GM23338 (cell line): ENCODE results near the gene SELENBP1. TPM values are rescaled to one million over a fixed set of nuclear protein-coding genes. Genes with fewer than 3 reads are reported as not detected.

Source experiments
- ATAC-seq: fragments of 200-7000 bp; cut with Tn5 transposase; 3 replicates; pipeline ENCODE4 v1.9.1; 2020
- DNase-seq: peaks from one replicate; pipeline ENCODE4 v3.0.0-alpha.2; 2015; ENCODE audit warnings: low spot score
- H2AFZ ChIP-seq: fragments of 200-600 bp; sonication (generic); 2 replicates; pipeline ENCODE4 v1.8.0; 2016; ENCODE audit warnings: antibody characterized with exemption, mild to moderate bottlenecking, moderate library complexity
- H3F3A ChIP-seq: fragments of 200-600 bp; sonication (generic); replicated peaks from 2 replicates; pipeline ENCODE4 v1.8.0; 2017; ENCODE audit warnings: antibody characterized with exemption, mixed run types, low read depth
- H3K27ac ChIP-seq: fragments of 200-600 bp; sonication (generic); 2 replicates; pipeline ENCODE4 v1.6.1; 2016; ENCODE audit warnings: low read depth
- H3K27me3 ChIP-seq: fragments of 200-600 bp; sonication (generic); 2 replicates; pipeline ENCODE4 v1.8.0; 2016; ENCODE audit warnings: mild to moderate bottlenecking, mixed run types, moderate library complexity; ENCODE audit not compliant: insufficient read depth
- H3K36me3 ChIP-seq: fragments of 200-600 bp; sonication (generic); 2 replicates; pipeline ENCODE4 v1.8.0; 2016; ENCODE audit warnings: mild to moderate bottlenecking; ENCODE audit not compliant: insufficient read depth
- H3K4me1 ChIP-seq: fragments of 200-600 bp; sonication (generic); 2 replicates; pipeline ENCODE4 v1.8.0; 2016; ENCODE audit warnings: mild to moderate bottlenecking, moderate library complexity; ENCODE audit not compliant: insufficient read depth
- H3K4me2 ChIP-seq: fragments of 200-600 bp; sonication (generic); 2 replicates; pipeline ENCODE4 v1.7.1; 2017; ENCODE audit warnings: mixed run types
- H3K4me3 ChIP-seq: fragments of 200-600 bp; sonication (generic); 2 replicates; pipeline ENCODE4 v1.6.1; 2016; ENCODE audit warnings: mixed run types
- H3K79me2 ChIP-seq: fragments of 200-600 bp; sonication (generic); replicated peaks from 2 replicates; pipeline ENCODE4 v1.8.0; 2017; ENCODE audit warnings: mild to moderate bottlenecking; ENCODE audit not compliant: insufficient read depth
- H3K9me2 ChIP-seq: fragments of 200-600 bp; sonication (generic); 2 replicates; pipeline ENCODE4 v1.8.0; 2017; ENCODE audit not compliant: insufficient read depth
- H4K20me1 ChIP-seq: fragments of 200-600 bp; sonication (generic); replicated peaks from 2 replicates; pipeline ENCODE4 v1.8.0; 2017; ENCODE audit warnings: mild to moderate bottlenecking; ENCODE audit not compliant: insufficient read depth
- H3K27ac Mint-ChIP-seq: 2 replicates; pipeline ENCODE4 v1.8.0; 2020; ENCODE audit warnings: inconsistent platforms, mild to moderate bottlenecking, moderate library complexity, mixed read lengths
- H3K27me3 Mint-ChIP-seq: 3 replicates; pipeline ENCODE4 v1.8.0; 2022; ENCODE audit warnings: low read depth, mild to moderate bottlenecking, moderate library complexity, mixed read lengths, inconsistent platforms; ENCODE audit not compliant: insufficient read depth, poor library complexity
- H3K36me3 Mint-ChIP-seq: 3 replicates; pipeline ENCODE4 v1.8.0; 2021; ENCODE audit warnings: low read depth, mild to moderate bottlenecking, inconsistent platforms, moderate library complexity, mixed read lengths
- H3K4me1 Mint-ChIP-seq: 3 replicates; pipeline ENCODE4 v1.8.0; 2020; ENCODE audit warnings: mild to moderate bottlenecking, inconsistent platforms, mixed read lengths
- H3K4me3 Mint-ChIP-seq: 3 replicates; pipeline ENCODE4 v1.8.0; 2021; ENCODE audit warnings: moderate library complexity, mild to moderate bottlenecking, inconsistent platforms, mixed read lengths
- H3K9me3 Mint-ChIP-seq: 3 replicates; pipeline ENCODE4 v1.8.0; 2020; ENCODE audit warnings: moderate library complexity, mild to moderate bottlenecking, inconsistent platforms, mixed read lengths
- CREB1 ChIP-seq: fragments of 250-450 bp; sonication (Bioruptor Pico); IDR thresholded peaks from 2 replicates; pipeline ENCODE4 v1.5.0; 2020; ENCODE audit warnings: low read depth, mild to moderate bottlenecking, moderate library complexity
- ETS1 ChIP-seq: IDR thresholded peaks from 2 replicates; pipeline ENCODE4 v1.6.1; 2016; ENCODE audit warnings: antibody characterized with exemption
- EZH2 ChIP-seq: fragments of 200-600 bp; sonication (generic); IDR thresholded peaks from one replicate; pipeline ENCODE4 v1.8.0; 2017; ENCODE audit warnings: antibody characterized with exemption, mild to moderate bottlenecking, low read depth; ENCODE audit not compliant: unreplicated experiment
- EZH2phosphoT487 ChIP-seq: fragments of 200-600 bp; sonication (generic); IDR thresholded peaks from one replicate; pipeline ENCODE4 v1.8.1; 2018; ENCODE audit warnings: antibody characterized with exemption; ENCODE audit not compliant: unreplicated experiment
- NANOG ChIP-seq: IDR thresholded peaks from 2 replicates; pipeline ENCODE4 v1.6.1; 2016; ENCODE audit warnings: antibody characterized with exemption, borderline replicate concordance
- POLR2AphosphoS5 ChIP-seq: IDR thresholded peaks from 2 replicates; pipeline ENCODE4 v1.6.1; 2016; ENCODE audit warnings: antibody characterized with exemption, low read depth
- STAT1 ChIP-seq: IDR thresholded peaks from one replicate; pipeline ENCODE4 v1.6.1; 2016; ENCODE audit warnings: antibody characterized with exemption; ENCODE audit not compliant: unreplicated experiment
- ZNF331 ChIP-seq: fragments of 250-450 bp; sonication (Bioruptor Pico); IDR thresholded peaks from 2 replicates; pipeline ENCODE4 v1.5.0; 2020; ENCODE audit warnings: low read depth, mild to moderate bottlenecking, moderate library complexity
- polyA plus RNA-seq: library from polyadenylated mRNA; unstranded; fragments of >200 nt; fragmentation: Nextera tagmentation; extraction: Ambion mirVana; gene quantifications from 2 replicates; pipeline ENCODE4 v1.2.1, GENCODE V29; 2016
- total RNA-seq: library from RNA; depleted of rRNA; stranded (reverse); fragments of >200 nt; shearing (Covaris generic); gene quantifications from 2 replicates; pipeline ENCODE4 v1.2.3, GENCODE V29; 2014
- TF ChIP-seq, protein P1 (sequence below): IDR thresholded peaks from one replicate; pipeline ENCODE4 v1.6.1; 2018; ENCODE audit warnings: antibody characterized with exemption; ENCODE audit not compliant: unreplicated experiment
- TF ChIP-seq, protein P2 (sequence below), 2 experiments: fragments of 200-600 bp in 1 of 2; sonication (generic) in 1 of 2; conservative IDR thresholded peaks; 2 replicates each; pipeline versions ENCODE4 v1.5.1 to v1.6.1; 2016 to 2017; ENCODE audit warnings: antibody characterized with exemption in 2 of 2, low read depth in 2 of 2, mild to moderate bottlenecking in 2 of 2, moderate library complexity in 1 of 2

Gene SELENBP1
- total and polyA plus RNA-seq, 2 experiments from 2014 or later = 10.7 to 13.4 TPM

DNA sequence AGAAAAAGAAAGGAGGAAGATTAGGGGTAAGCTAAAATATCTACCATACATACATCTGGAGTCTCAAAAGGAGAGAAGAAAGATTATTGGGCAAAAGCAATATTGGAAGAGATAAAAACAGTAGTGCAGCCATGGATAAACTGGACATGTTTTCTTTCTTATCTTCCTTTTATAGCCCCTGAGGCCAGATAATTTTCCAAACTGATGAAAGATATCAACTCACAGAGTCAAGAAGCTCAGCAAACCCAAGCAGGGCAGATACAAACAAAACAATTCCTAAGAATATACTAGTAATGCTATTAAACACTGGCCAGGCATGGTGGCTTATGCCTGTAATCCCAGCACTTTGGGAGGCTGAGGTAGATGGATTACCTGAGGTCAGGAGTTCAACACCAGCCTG is 21.1 kb upstream of the SELENBP1 start:
- Histone ChIP-seq H3K4me3 (no peak overlapping the region), H3F3A (no peaks in the 10 kb centered on the region; the same call in 1 of the 2 replicates), H3K4me2 (no peak overlapping the region), H3K79me2 (no peaks in the 10 kb centered on the region), H3K27me3 (no peaks in the 10 kb centered on the region), H3K36me3 (no peaks in the 10 kb centered on the region), H3K27ac (no peak overlapping the region), H3K4me1 (no peaks in the 10 kb centered on the region), H3K9me2 (no peaks in the 10 kb centered on the region), H2AFZ (no peak overlapping the region), H4K20me1 (no peaks in the 10 kb centered on the region)
- H3K36me3 Mint-ChIP-seq = no peaks in the 10 kb centered on the region
- no peak overlapping the region for H3K27ac Mint-ChIP-seq
- no peak for DNase-seq
- TF ChIP-seq, protein P1, sequence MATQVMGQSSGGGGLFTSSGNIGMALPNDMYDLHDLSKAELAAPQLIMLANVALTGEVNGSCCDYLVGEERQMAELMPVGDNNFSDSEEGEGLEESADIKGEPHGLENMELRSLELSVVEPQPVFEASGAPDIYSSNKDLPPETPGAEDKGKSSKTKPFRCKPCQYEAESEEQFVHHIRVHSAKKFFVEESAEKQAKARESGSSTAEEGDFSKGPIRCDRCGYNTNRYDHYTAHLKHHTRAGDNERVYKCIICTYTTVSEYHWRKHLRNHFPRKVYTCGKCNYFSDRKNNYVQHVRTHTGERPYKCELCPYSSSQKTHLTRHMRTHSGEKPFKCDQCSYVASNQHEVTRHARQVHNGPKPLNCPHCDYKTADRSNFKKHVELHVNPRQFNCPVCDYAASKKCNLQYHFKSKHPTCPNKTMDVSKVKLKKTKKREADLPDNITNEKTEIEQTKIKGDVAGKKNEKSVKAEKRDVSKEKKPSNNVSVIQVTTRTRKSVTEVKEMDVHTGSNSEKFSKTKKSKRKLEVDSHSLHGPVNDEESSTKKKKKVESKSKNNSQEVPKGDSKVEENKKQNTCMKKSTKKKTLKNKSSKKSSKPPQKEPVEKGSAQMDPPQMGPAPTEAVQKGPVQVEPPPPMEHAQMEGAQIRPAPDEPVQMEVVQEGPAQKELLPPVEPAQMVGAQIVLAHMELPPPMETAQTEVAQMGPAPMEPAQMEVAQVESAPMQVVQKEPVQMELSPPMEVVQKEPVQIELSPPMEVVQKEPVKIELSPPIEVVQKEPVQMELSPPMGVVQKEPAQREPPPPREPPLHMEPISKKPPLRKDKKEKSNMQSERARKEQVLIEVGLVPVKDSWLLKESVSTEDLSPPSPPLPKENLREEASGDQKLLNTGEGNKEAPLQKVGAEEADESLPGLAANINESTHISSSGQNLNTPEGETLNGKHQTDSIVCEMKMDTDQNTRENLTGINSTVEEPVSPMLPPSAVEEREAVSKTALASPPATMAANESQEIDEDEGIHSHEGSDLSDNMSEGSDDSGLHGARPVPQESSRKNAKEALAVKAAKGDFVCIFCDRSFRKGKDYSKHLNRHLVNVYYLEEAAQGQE = no peak
- TF ChIP-seq POLR2AphosphoS5 = no peak
- TF ChIP-seq, protein P2, sequence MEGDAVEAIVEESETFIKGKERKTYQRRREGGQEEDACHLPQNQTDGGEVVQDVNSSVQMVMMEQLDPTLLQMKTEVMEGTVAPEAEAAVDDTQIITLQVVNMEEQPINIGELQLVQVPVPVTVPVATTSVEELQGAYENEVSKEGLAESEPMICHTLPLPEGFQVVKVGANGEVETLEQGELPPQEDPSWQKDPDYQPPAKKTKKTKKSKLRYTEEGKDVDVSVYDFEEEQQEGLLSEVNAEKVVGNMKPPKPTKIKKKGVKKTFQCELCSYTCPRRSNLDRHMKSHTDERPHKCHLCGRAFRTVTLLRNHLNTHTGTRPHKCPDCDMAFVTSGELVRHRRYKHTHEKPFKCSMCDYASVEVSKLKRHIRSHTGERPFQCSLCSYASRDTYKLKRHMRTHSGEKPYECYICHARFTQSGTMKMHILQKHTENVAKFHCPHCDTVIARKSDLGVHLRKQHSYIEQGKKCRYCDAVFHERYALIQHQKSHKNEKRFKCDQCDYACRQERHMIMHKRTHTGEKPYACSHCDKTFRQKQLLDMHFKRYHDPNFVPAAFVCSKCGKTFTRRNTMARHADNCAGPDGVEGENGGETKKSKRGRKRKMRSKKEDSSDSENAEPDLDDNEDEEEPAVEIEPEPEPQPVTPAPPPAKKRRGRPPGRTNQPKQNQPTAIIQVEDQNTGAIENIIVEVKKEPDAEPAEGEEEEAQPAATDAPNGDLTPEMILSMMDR (conservative IDR thresholded peaks at IDR 0.05; ENCODE audit: low read depth in 2 of 2) = no peak
- TF ChIP-seq NANOG = no peak
- no peak for TF ChIP-seq CREB1 (CRISPR knock-in tag)
- TF ChIP-seq ZNF331 (CRISPR knock-in tag) = no peak
- no peaks in the 10 kb centered on the region; the same call in 1 of the 3 replicates for H3K9me3 Mint-ChIP-seq
- H3K27me3 Mint-ChIP-seq = peaks cover 1% of the 10 kb centered on the region
- H3K4me3 Mint-ChIP-seq = no peak overlapping the region
- no peaks in the 10 kb centered on the region for H3K4me1 Mint-ChIP-seq
- no peak for ATAC-seq

GRCh38 chr1:151391079-151391563 is 18.6 kb upstream of the SELENBP1 start:
- H3K27me3 ChIP-seq = no peaks in the 10 kb centered on the region
- TF ChIP-seq POLR2AphosphoS5 (no peak), ETS1 (no peak), STAT1 (no peak), NANOG (no peak), EZH2 (no peak), EZH2phosphoT487 (no peak)
- TF ChIP-seq, protein P1 = no peak

More at GRCh38 chr1:151391079-151391563, 18.6 kb upstream of the SELENBP1 start:
- H3K79me2 ChIP-seq = no peaks in the 10 kb centered on the region
- Mint-ChIP-seq H3K4me1 (no peaks in the 10 kb centered on the region), H3K27me3 (peaks cover 1% of the 10 kb centered on the region), H3K27ac (no peak overlapping the region), H3K36me3 (no peaks in the 10 kb centered on the region), H3K9me3 (peaks cover 5% of the 10 kb centered on the region), H3K4me3 (no peak overlapping the region)
- no peaks in the 10 kb centered on the region for H3K9me2 ChIP-seq
- no peak overlapping the region for H3K27ac ChIP-seq
- H2AFZ ChIP-seq = no peak overlapping the region
- H3K4me1 ChIP-seq = no peaks in the 10 kb centered on the region
- H3F3A ChIP-seq = no peaks in the 10 kb centered on the region
- H3K4me2 ChIP-seq = no peak overlapping the region
- no peak overlapping the region for H3K4me3 ChIP-seq
- DNase-seq = no peak
- H3K36me3 ChIP-seq = no peaks in the 10 kb centered on the region
- ATAC-seq = no peak
- no peaks in the 10 kb centered on the region for H4K20me1 ChIP-seq
